ENCODE results near the gene NCAM1.

Gene NCAM1

GRCh38 chr11:113272927-113273615 is 311.9 kb downstream of the NCAM1 start:
- H3K4me1 ChIP-seq (ENCODE audit: control insufficient read depth, insufficient read depth, low read length) = no peaks in the 10 kb centered on the region
- no peaks in the 10 kb centered on the region for H3K9me3 ChIP-seq (ENCODE audit: control insufficient read depth, insufficient read depth, low read depth, low read length)
- CTCF ChIA-PET = interaction anchor here (0.6 to 1.0 kb wide), 3 partner anchors 17 to 992 kb away, joined by 3 to 5 read pairs (median 4); no protein-coding TSS in a partner anchor
- H3K4me3 ChIP-seq (ENCODE audit: low read depth, low read length) = no peak overlapping the region
- no peak overlapping the region for H3K27ac ChIP-seq (ENCODE audit: extremely low read depth, low read depth, low read length)
- peaks cover 0 to 2% of the 10 kb centered on the region in 2 experiments; a peak in 1 of 3 replicates for H3K36me3 ChIP-seq (ENCODE audit: control insufficient read depth in 2 of 2, insufficient read depth in 1 of 2, low read length in 2 of 2)
- no peak for TF ChIP-seq ZNF670 (tag by site-specific recombination; IDR thresholded peaks at IDR 0.05; ENCODE audit: low read depth)
- TF ChIP-seq ZNF561 (tag by site-specific recombination; IDR thresholded peaks at IDR 0.05; ENCODE audit: borderline replicate concordance) = no peak
- TF ChIP-seq ZXDB (tag by site-specific recombination; IDR thresholded peaks at IDR 0.05) = no peak
- no peak for TF ChIP-seq RBAK (tag by site-specific recombination; IDR thresholded peaks at IDR 0.05)
- TF ChIP-seq, protein P1, sequence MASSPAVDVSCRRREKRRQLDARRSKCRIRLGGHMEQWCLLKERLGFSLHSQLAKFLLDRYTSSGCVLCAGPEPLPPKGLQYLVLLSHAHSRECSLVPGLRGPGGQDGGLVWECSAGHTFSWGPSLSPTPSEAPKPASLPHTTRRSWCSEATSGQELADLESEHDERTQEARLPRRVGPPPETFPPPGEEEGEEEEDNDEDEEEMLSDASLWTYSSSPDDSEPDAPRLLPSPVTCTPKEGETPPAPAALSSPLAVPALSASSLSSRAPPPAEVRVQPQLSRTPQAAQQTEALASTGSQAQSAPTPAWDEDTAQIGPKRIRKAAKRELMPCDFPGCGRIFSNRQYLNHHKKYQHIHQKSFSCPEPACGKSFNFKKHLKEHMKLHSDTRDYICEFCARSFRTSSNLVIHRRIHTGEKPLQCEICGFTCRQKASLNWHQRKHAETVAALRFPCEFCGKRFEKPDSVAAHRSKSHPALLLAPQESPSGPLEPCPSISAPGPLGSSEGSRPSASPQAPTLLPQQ (tag by site-specific recombination; IDR thresholded peaks at IDR 0.05) = no peak
- POLR2A ChIA-PET = no interaction called here

- Histone ChIP-seq H3K9me3 (ENCODE audit: control insufficient read depth, insufficient read depth, low read depth, low read length) (no peaks in the 10 kb centered on the region), H3K4me1 (ENCODE audit: control insufficient read depth, insufficient read depth, low read length) (no peaks in the 10 kb centered on the region), H3K4me3 (ENCODE audit: low read depth, low read length) (no peak overlapping the region), H3K27ac (ENCODE audit: extremely low read depth, low read depth, low read length) (no peak overlapping the region), H3K36me3 (ENCODE audit: control insufficient read depth in 2 of 2, insufficient read depth in 1 of 2, low read length in 2 of 2) (peaks cover 0 to 2% of the 10 kb centered on the region in 2 experiments; a peak in 1 of 3 replicates)
- POLR2A ChIA-PET = no interaction called here
- CTCF ChIA-PET = interaction anchor here (0.6 kb wide), 1 partner anchor 993 kb away, joined by 4 read pairs; no protein-coding TSS in a partner anchor
- TF ChIP-seq PRDM4 (tag by site-specific recombination; IDR thresholded peaks at IDR 0.05) (no peak), ZNF488 (tag by site-specific recombination; IDR thresholded peaks at IDR 0.05) (no peak), ZNF610 (tag by site-specific recombination; IDR thresholded peaks at IDR 0.05; ENCODE audit: borderline replicate concordance) (no peak)
Observed at GRCh38 chr11:113273720-113274119, 312.5 kb downstream of the NCAM1 start.

DNA sequence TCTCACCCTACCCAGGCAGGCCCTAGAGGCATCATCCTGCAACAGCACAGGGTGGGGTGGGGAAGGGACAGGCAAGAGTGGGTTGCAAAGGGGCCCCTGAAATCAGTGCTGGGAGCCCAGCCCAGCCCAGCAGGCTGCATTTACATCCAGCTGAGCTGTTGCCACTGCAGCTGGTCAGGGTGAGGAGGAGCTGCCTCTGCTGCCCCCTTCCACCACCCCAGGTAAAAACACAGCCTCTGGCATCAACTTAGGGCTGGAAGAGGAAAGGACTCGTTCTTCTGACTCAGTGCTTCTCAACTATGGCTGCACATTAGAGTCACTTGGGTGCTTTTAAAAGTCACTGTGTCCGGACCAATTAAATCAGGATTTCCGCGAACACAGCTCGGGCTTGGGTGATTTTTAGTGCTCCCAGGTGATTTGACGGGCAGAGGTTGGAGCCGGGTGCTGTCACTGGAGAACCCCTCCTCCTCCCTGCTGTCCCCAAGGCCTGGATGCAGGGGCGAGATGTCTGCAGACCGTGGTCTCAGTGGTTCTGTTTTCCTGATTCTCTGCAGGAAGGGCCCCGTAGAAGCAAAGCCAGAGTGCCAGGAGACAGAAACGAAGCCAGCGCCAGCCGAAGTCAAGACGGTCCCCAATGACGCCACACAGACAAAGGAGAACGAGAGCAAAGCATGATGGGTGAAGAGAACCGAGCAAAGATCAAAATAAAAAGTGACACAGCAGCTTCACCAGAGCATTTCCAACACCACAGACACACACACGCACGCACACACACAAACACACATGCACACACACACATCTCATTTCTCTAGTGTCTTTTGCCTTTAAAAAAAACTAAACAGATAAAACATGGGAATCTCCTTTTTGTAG is 313.7 kb downstream of the NCAM1 start:
- no peak overlapping the region for H3K4me3 ChIP-seq (ENCODE audit: low read depth, low read length)
- H3K9me3 ChIP-seq (ENCODE audit: control insufficient read depth, insufficient read depth, low read depth, low read length) = no peaks in the 10 kb centered on the region
- TF ChIP-seq ZIC2 (tag by site-specific recombination; IDR thresholded peaks at IDR 0.05) = peak; percentile 30
- TF ChIP-seq, protein P2, sequence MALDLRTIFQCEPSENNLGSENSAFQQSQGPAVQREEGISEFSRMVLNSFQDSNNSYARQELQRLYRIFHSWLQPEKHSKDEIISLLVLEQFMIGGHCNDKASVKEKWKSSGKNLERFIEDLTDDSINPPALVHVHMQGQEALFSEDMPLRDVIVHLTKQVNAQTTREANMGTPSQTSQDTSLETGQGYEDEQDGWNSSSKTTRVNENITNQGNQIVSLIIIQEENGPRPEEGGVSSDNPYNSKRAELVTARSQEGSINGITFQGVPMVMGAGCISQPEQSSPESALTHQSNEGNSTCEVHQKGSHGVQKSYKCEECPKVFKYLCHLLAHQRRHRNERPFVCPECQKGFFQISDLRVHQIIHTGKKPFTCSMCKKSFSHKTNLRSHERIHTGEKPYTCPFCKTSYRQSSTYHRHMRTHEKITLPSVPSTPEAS (tag by site-specific recombination; IDR thresholded peaks at IDR 0.05) = peak; percentile 27; the same call in 1 of the 2 replicates
- no peak for TF ChIP-seq ZNF133 (tag by site-specific recombination; IDR thresholded peaks at IDR 0.05)
- CTCF ChIA-PET = interaction anchor here (0.6 to 1.4 kb wide), 4 partner anchors 9 to 732 kb away, joined by 3 to 5 read pairs (median 4); no protein-coding TSS in a partner anchor
- no peaks in the 10 kb centered on the region for H3K4me1 ChIP-seq (ENCODE audit: control insufficient read depth, insufficient read depth, low read length)
- H3K36me3 ChIP-seq (ENCODE audit: control insufficient read depth in 2 of 2, insufficient read depth in 1 of 2, low read length in 2 of 2) = peaks cover 0 to 2% of the 10 kb centered on the region in 2 experiments; a peak in 1 of 3 replicates
- POLR2A ChIA-PET = interaction anchor here (1.2 kb wide), 1 partner anchor 306 kb away, joined by 3 read pairs; no protein-coding TSS in a partner anchor
- no peak overlapping the region for H3K27ac ChIP-seq (ENCODE audit: extremely low read depth, low read depth, low read length)

Data from HEK293 (cell line).